ENCODE results near the gene PIP5K1B.

DNA sequence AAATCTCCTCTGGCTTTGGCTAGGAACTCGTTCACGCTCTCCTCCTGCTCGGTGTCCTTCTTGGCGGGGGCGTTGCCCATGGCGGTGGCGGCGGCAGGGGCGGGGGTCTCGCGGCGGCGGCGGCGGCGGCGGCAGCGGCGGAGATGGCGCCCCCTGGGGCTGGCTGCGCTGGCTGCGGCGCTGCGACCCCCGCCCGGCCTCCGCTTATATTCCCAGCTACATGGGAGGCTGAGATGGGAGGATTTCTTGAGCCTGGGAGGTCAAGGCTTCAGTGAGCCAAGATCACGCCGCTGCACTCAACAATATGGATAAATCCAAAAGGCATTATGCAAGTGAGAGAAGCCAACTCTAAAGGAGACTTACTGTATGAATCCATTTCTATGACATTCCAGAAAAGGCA, 309.0 kb downstream of the PIP5K1B start, which contains the start of gene PRKACG:
- TF ChIP-seq, protein P1, sequence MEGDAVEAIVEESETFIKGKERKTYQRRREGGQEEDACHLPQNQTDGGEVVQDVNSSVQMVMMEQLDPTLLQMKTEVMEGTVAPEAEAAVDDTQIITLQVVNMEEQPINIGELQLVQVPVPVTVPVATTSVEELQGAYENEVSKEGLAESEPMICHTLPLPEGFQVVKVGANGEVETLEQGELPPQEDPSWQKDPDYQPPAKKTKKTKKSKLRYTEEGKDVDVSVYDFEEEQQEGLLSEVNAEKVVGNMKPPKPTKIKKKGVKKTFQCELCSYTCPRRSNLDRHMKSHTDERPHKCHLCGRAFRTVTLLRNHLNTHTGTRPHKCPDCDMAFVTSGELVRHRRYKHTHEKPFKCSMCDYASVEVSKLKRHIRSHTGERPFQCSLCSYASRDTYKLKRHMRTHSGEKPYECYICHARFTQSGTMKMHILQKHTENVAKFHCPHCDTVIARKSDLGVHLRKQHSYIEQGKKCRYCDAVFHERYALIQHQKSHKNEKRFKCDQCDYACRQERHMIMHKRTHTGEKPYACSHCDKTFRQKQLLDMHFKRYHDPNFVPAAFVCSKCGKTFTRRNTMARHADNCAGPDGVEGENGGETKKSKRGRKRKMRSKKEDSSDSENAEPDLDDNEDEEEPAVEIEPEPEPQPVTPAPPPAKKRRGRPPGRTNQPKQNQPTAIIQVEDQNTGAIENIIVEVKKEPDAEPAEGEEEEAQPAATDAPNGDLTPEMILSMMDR (optimal IDR thresholded peaks at IDR 0.05 in 1 of 3, IDR thresholded peaks at IDR 0.05 in 1 of 3, conservative IDR thresholded peaks at IDR 0.05 in 1 of 3; ENCODE audit: extremely low read depth in 1 of 3, insufficient read depth in 2 of 3, low read length in 3 of 3): no peak
- TF ChIP-seq EZH2 (IDR thresholded peaks at IDR 0.05; ENCODE audit: low read length): no peak
